NCI-H226 (cell line): ENCODE measurements around the gene PGD.
A peak's percentile ranks its signal among the peaks of the same experiment; 100 is the strongest.

Source experiments
- DNase-seq: peaks from one replicate; pipeline ENCODE4 v3.0.0-alpha.2; 2015

The PGD gene

DNA sequence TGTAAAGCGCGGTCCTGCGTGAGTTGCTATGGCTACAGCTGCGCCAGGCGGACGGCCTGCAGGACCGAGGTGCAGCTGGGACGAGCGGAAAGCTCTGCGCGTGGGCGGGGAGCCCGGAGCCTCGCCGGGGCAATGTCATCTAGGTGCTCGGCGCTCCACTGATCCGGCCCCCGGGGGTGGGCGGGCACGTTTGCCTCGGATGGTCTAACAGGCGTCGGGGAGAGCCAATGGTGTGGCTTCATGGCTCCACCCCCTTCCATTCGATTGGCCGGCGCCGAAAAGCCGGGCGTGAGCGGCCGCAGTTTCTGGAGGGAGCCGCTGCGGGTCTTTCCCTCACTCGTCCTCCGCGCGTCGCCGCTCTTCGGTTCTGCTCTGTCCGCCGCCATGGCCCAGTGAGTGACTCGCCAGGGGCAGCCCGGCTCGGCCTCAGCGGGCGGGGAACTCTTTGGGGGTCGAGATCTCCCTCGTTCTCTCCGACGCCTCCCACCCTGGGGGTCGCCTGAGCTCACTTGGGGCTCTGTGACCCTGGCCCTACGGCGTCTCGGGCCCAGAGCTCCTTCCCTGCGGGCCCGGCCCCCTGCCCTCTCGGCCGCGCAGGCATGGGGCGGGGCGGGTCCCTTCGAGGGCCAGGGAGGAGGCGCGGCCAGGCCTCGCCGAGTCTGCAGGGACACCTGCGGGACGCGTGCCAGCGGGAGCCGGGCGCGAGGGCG, at the start of gene PGD:
Gene PGD (plus strand): TSS at position 331 of the 710 bp plus-strand sequence. CDS start 54 bp downstream, at position 385.
- DNase-seq: peak; percentile 97

DNA sequence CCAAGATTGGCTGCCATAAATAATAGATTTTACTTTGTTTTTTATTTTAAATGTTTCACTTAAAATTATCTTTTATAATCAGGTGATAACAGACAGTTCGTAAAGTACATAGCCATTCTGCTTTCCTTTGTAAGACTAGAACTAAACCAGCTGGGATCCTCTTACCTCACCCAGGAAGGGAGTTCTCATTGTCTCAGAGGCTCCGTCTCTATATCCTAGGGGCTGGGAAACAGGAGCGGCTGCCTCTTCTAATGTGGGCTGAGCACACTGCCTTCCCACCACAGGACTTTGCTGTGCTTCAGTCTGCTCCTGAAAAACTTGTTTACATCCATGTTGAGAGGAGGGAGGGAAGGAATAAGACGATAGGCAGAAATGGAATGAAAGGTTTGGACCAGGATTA, 45.6 kb upstream of the PGD start:
- no peak for DNase-seq

DNA sequence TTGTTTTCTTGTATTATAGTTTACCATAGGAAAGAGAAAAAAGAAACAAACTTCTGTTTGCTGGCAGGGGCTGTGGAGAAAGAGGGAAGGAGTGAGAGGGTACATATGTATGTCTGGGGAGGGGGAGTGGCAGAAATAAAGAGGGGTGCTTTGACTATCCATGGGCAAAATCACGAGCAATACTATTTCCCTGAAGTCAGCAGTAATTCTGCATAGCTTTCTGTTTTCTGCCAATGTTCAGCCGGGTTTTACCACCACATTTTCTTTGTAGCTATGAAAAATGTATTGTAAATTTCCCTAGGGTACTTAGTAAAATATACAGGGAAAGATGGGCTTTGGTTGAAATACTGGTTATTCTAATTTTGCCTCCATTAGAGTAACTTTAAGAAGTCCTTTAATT, 45.2 kb upstream of the PGD start:
- DNase-seq: no peak

DNA sequence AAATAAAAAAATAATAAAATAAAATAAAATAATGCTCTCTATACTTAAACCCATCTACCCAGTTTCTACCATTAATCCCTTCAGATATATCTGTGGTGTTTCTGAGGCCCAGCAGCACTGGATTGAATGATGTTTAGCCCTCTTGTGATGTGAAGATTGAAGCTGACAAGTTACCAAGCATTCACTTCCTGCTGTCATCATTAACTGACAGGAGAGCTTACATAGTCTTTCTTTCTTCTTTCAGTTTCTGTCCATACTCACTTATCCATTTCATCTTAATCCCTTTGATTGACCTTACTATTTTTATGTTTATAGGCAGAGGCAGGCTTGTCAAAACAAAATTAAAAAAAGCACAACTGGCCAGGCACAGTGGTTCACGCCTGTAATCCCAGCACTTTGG, 38.8 kb upstream of the PGD start:
- no peak for DNase-seq

DNA sequence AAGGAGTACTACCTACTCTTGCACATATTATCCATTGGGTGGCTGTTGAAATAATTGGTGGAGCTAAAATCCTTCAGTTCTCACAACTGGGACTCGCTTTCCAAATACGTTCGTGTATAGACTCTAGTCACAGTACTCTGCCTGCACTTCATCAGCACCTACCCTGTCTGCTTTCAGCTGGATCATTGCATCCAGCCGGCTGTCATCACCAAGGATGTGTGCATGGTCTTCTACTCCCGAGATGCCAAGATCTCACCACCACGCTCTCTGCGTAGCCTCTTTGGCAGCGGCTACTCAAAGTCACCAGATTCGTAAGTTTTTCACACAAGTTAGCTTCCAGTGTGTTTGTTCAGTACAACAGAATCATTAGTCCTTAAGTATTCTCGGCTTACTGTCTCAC, 37.3 kb upstream of the PGD start:
- DNase-seq: no peak

DNA sequence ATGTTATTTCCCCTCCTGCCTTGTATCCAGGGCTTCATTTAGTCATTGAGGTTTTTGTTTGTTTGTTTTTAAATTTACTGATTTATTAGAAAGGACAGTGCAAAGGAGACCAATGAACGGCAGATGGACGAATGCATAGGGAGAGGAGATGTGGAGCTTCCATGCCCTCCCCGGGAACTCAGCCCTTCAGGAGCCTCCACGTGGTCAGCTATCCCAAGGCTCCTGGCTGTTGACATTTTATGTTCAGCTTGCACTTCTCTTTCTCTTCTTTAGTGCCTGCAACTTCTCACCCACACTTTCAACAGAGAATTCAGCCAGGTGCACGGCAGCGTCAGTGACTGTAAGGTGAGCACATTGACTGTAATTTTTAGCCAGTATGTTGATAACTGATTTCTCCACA, 30.7 kb upstream of the PGD start:
- no peak for DNase-seq

DNA sequence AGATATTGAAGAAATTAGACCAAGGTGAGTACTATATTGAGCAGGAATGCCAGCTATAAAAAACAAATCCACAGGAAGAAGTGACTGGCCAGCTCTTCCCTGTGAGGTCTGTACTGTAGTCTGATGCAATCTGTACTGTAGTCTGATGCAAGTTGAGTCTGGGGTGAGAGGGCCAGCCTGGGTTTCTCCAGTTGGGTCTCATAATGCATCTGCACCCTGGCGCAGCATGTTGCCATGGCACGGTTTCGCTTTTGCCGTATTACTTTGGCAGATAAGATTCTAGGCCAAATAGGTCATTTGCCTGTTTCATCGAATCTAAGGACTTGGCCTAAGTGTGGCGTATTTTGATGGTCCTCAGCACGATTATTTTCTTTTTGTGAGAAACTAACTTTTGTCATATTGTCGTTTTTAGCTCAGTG, 24.4 kb upstream of the PGD start:
- DNase-seq: no peak

DNA sequence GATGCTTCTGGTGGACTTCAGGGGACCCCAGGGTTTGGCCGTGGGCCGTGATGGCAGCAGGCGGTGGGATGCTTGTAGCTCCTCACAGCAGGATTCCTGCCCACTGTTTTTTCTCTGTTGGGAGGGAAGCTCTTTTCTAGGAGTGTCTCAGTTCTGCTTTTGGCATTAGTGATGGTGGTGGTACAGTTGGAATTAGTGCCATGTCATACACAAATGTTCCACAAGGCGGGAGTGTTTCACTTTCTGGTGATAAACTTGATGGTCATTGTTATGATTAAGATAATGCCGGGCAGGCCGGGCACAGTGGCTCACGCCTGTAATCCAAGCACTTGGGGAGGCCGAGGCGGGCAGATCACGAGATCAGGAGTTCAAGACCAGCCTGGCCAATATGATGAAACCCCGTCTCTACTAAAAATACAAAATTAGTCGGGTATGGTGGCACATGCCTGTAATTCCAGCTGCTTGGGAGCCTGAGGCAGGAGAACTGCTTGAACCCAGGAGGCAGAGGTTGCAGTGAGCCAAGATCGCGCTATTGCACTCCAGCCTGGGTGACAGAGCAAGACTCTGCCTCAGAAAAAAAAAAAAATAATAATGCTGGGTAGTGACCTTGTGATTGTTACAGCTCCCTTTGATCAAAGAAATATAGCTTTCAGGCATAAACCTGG, 21.4 kb upstream of the PGD start:
- peak; percentile 46 for DNase-seq

DNA sequence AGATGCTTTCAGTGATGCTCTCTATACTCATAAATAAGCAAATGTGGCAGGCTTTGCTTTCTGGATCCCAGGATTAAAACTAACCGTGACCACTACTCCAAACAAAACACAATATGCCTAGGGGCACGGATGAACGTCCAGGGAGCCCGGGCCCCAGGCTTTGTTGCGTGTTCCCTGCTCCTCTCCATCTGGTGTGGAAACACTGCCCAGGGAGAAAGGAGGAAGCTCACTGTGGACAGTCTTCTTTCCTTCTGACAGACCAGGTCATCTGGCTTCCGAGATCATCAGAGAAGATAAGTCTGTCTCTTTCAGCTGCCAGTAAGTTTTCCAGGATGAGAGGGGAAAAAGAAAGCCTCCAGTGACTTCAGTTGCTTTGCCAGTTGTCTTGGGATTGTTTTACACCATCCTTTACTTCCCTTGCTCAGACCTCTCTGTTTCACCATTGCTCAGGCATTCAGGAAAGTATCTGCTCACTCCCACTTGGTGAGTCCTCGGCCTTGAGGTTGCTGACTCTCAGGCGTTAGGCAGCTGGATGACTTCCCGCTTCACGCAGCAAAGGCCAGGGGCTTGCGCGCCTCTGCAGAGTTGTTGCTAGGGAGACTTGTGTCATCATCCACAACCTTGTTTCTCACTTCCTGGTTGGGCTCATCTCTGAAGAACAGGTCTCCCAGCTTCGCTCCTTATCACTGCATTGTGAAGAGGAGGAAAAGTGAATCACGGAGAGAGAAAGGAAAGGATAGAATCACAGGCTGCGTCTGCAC, 20.6 kb upstream of the PGD start:
- peak; percentile 88 for DNase-seq

DNA sequence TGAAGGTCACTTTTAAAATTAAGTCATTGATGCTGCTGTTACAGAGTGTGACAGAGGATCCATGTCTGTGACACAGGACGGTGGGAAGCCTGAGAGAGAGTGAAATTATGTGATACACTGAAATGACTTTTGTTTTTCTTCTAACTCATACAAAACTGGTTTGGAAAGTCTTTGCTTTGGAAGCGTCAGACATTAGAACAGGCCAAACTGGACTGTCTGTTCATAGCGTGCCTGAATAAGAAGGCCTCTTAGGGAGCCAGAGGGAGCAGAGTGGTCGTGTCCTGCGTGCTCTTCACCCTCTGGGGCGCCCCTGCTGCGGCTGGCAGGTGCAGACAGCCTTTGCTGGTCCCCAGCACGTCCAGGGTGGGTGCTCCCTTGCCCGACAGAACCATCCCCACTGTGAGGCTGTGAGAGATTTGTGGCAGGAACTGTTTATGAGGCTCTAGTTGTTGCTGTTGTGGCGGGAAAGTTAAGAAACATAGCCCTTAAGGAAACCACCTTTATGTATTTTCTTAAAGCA, 19.7 kb upstream of the PGD start:
- DNase-seq: no peak

DNA sequence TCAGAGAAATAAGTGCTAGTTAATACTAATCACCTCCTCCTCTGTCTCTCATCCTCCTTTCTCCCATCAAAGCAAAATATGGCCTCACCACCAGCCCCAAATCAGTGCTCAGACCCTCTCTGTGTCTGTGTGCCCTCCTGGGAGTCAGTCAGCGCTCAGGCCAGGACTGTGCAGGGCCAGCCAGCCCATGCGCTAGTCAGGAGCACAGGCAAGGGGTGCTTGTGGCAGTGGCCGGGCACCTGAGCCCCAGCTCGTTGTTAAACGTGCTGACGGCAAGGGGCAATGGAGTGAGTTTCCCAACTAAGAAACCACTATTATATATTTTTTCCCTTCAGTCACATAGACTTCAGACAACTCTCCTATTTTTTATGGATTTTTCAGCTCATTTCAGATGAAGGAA, 19.2 kb upstream of the PGD start:
- no peak for DNase-seq

DNA sequence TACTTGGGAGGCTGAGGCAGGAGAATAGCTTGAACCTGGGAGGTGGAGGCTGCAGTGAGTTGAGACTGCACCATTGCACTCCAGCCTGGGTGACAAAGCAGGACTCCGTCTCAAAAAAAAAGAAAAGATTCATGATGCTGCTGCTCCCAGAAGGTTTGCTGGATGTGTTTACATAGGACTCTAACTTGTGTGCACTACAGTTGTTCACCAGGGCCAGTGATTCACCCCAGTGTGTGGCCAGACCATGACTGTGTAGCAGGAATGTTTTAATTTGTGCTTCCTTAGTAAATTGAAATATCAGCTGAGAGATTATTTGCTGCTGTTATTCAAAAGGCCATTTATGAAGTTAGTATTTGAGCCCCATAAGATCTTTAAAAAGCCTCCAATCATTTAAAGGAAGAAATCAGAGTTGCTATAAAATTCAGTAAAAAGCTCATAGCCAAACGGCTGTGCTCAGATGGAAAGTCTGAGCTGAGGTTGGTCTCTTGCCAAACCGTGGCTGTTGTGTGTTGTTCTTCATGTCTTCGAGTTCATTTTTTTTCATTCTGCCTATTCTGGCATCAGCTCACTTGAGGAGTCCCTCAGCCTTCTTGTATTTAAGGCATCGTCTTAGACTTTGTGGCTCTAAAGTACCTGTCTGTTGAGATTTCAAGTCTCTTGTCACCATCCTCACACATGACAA, 18.1 kb upstream of the PGD start:
- DNase-seq: no peak

DNA sequence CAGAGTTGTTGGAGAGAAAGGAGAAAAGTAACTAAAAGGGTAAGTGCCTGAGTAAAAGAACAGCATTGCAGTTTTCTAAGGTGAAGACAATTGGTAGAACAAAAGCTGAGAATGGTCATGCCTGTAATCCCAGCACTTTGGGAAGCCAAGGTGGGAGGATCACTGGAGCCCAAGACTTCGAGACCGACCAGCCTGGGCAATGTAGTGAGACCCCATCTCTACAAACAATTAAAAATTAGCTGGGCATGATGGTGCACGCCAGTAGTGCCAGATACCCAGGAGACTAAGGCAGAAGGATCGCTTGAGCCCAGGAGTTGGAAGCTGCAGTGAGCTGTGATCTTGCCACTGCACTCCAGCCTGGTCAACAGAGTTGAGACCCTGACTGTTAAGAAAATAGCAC, 15.2 kb upstream of the PGD start:
- DNase-seq: no peak

DNA sequence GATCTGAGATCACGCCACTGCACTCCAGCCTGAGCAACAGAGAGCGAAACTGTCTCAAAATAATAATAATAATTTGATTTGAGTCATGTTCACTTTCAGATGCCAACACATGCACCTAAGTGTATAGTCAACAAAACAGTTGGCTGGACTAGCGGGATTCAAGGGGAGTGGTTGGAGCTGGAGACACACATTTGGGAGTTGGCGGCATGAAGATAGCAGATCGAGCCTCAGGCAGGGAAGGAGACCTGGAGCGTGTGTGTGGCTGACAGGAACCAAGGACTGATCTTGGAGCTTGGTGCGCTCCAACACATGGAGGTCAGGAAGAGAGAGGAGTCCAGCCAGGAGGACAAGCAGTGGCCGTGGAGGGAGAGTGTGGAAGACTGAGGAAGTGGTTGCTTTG, 14.6 kb upstream of the PGD start:
- no peak for DNase-seq

DNA sequence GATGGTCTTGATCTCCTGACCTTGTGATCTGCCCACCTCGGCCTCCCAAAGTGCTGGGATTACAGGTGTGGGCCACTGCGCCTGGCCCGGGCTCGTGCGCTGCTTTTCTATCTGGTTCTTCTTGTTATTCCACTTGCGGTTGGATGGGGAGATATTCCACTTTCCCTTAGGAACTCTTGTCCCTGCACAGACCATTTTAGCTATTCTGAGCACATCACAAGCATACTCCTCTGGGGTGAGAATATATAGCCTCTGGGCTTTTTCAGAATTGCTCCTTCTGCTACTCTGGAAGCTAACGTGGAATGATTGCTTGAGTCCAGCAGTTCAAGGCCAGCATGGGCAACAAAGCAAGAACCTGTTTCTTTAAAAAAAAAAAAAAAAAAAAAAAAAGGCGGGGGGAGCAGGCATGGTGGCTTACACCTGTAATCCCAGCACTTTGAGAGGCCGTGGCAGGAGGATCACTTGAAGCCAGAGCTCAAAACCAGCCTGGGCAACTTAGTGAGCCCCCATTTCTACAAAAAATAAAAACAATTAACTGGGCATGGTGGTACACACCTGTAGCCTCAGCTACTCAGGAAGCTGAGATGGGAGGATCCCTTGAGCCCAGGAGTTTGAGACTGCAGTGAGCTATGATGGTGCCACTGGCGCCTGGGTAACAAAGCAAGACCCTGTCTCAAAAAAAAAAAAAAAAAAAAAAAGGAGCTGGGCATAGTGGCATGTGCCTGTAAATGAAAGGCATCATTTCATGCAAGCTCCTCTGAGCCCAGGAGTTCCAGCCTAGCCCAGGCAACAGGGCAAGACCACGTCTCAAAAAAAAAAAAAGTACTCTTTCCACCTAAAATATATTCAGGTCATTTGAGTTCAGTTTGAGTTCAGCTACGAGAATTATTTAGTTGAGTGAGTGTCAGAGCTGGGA, 11.8 kb upstream of the PGD start:
- no peak for DNase-seq

DNA sequence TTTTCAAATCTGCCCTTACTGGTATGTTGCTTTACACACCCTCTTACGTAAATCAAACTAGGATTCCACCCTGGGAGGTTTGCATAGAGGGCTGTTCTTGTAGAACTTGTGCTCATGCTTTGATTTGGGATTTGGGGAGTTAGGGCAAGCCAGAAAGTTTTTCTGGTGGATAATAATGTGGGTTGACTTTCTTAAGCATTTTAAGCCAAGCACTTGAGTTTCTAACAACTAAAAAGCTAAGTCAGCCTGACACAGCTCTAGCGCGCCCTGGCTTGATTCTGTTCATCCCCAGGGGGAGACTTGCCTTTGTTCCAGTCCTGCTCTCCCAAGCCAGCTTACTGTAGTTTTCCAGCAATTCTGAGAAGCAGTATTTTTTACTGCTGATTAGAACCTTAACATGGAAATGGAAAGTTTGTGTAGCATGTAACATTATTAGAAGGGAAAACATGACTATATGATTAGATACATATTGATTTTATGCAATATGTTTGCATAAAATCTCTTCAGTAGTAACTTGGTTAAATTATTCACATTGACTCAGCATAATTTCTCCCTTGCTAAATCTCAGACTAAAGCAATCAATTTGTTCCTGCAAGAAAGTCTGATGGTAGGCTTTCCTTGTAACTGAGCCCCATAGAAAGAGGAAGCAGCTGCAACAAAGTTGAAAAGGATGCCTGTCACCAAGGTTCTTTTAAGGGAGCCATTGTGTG, 11.0 kb upstream of the PGD start:
- DNase-seq: no peak

DNA sequence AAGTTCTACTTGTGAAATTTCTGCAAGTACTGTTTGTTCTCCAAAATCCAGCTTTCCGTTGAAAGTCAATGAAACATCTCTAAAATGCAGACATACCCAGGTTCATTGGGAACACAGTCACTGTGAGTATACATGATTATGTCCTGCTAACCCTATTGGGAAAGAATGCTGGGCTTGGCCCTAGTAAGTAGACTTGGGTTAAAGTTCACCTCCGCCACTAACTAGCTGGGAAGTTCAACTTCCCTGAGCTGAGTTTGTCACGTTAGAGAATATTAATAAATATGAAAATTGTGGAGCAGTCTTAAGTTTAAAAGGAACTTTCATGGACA, 10.5 kb upstream of the PGD start:
- DNase-seq: no peak

DNA sequence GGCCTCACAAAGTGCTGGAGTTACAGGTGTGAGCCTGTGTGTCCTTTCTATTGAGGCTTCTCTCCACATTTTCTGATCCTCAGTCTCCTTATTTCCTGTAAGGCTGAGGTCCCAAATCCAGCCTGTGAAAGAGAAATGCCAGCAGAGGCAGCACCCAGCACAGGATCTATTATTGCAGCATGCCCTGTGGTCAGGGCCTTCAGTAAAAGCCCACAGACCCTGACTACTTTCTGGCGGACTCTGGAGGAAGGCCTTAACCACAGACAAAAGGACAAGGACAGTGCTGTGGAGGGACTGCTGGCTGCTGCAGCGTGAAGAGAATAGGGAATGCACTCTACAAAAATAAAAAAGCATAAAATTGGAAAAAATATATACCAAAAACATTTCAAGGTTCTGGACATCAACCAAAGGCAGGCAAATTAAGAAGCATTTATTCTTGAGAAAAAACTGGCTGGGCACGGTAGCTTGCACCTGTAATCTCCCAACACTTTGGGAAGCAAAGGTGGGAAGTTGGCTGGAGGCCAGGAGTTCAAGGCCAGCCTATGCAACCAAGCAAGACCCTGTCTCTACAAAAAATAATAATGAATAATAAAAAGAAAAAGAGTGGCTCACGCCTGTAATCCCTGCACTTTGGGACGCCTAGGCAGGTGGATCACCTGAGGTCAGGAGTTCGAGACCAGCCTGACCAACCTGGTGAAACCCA, 9.4 kb upstream of the PGD start:
- DNase-seq: no peak

DNA sequence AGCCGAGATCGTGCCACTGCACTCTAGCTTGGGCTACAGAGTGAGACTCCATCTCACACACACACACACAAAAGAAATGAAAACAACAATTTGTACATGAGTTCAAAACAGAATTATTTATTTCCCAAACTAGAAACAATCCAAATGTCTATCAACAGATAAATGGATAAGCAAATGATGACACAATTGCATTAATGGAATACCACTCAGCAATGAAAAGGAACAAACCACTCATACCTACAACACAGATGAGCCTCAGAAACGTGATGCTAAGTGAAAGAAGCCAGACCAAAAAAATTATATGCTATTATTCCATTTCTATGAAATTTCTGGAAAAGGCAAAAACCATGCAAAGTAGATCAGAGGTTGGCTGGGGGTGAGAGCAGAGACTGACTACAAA, 2.0 kb upstream of the PGD start:
- DNase-seq: no peak

DNA sequence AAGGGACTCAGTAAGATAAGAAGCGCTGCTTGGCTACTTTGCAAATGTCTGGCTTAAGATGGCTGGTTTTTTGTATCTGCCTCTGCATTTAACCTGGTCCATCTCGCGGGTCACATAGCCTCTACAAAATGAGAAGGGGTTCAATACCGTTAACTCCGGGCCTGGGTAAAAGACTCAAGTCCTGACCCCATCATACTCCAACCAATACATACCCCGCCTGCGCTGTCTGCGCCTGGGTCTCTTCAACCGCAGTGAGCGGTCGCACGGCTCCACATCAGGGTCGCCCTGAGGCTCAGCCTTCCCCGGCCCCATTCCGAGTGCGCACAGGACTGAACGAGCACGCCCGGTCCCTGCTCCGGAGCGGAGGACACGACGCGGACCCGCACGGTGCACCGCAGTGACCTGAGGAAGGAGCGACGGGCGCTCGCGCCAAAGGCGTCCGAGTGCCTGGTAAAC, 558 bp upstream of the PGD start:
- no peak for DNase-seq

DNA sequence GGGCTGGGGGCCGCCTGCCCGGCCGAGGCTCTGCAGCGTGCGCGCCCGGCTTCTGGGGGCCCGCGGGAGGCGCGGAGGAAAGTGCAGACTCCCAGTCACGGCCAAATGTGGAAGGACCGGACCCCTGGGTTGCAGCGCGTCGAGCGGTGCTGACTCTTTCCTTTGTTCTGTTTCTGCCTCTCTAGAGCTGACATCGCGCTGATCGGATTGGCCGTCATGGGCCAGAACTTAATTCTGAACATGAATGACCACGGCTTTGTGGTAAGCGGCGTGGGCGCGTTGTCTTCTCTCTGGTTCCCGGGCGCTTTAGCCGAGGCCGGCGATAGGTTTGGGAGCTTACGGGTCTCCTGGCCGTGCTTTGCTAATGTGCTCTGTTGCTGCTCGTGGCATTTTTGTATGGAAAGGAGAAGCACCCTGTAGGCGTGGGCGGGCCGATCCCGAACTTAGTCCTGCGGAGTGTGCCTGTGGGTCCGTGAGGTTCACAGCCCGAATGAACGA, 629 bp downstream of the PGD start:
- DNase-seq: no peak
